VCaP (cell line): ENCODE measurements around the gene EFNA2.

Source experiments
- H3K27ac ChIP-seq: fragments of 450-650 bp; 2 replicates; pipeline ENCODE4 v1.5.1; 2017
- TF ChIP-seq, protein P1 (sequence below): fragments of 450-650 bp; conservative IDR thresholded peaks from 2 replicates; pipeline ENCODE4 v1.5.1; 2017; ENCODE audit warnings: mild to moderate bottlenecking, moderate library complexity

EFNA2 gene

GRCh38 chr19:1264801-1265614 is 20.7 kb upstream of the EFNA2 start:
- H3K27ac ChIP-seq: peak overlapping the region; percentile 66; the same call in 1 of the 2 replicates
- TF ChIP-seq, protein P1, sequence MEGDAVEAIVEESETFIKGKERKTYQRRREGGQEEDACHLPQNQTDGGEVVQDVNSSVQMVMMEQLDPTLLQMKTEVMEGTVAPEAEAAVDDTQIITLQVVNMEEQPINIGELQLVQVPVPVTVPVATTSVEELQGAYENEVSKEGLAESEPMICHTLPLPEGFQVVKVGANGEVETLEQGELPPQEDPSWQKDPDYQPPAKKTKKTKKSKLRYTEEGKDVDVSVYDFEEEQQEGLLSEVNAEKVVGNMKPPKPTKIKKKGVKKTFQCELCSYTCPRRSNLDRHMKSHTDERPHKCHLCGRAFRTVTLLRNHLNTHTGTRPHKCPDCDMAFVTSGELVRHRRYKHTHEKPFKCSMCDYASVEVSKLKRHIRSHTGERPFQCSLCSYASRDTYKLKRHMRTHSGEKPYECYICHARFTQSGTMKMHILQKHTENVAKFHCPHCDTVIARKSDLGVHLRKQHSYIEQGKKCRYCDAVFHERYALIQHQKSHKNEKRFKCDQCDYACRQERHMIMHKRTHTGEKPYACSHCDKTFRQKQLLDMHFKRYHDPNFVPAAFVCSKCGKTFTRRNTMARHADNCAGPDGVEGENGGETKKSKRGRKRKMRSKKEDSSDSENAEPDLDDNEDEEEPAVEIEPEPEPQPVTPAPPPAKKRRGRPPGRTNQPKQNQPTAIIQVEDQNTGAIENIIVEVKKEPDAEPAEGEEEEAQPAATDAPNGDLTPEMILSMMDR: no peak

GRCh38 chr19:1265615-1266128 is 20.0 kb upstream of the EFNA2 start:
- TF ChIP-seq, protein P1: no peak
- peak overlapping the region; percentile 66 for H3K27ac ChIP-seq

GRCh38 chr19:1266129-1266915 is 19.4 kb upstream of the EFNA2 start:
- peak overlapping the region; percentile 66 for H3K27ac ChIP-seq
- TF ChIP-seq, protein P1: no peak

DNA sequence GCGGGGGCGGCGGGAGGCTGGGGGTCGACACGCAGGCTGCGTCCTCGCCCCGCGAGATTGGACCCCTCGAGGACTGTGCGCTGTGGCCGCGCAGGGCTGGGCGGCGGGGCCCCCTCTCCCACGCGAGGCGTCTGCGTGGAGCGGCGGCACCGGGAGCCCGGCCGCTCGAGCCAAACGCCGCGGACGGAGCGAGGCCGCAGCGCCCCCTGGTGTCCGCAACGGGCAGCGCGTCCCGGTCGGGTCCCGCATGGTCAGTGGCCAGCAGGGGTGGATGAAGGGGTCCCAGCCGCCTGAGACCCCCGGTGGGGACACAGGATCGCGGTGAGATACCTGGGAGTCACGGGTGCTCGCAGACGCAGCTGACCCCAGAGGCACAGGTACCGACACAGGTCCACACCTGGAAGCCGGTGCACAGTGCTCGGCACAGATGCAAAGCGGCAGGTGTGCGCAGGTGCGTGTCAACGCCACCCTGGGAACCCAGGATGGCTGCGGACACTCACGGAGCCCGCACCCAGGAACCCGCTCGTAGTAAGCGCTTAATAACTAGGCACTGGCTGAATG is 18.7 kb upstream of the EFNA2 start:
- H3K27ac ChIP-seq: peak overlapping the region; percentile 66
- TF ChIP-seq, protein P1: peak; percentile 95

GRCh38 chr19:1267477-1268225 is 18.0 kb upstream of the EFNA2 start:
- peak overlapping the region; percentile 66; the same call in 1 of the 2 replicates for H3K27ac ChIP-seq

DNA sequence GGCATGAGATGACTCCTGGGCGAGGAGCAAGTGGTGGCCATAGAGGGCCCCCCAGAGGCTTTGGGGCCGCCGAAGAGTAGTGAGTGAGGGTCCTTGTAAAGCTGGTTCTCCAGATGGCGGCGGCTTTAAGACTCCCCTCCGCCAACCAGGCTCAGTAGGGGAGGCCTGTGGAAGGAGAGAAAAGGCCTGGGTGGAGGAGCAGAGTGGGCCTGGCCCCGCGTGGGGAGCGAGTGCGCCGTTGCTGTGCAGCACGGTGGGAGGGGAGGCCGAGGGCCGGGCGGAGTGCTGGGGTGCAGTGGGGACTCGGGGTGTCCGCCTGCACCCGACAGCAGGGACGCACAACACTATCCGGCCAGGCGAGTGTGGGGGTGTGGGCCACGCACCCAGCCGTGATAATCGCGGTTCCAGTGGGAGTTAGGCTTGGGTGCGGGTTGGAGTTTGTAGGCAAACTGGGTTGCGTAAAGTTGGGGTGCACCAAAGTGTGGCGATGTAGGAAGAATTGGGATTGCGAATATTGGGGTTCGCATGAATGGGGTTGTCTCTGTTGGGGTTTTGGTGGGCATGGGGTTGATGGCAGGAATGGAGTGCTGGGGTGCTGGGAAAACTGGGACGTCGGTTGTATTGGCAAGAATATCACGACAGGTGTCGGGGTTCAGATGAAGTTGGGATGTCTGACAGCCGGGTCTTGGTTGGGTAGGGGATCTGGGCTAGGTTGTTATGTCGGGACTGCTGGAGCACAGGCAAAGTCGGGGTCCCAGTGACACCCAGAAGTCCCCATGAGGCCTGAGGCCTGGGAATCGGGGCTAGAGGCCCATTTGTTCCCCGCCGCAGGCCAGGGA is 17.2 kb upstream of the EFNA2 start:
- H3K27ac ChIP-seq: peak overlapping the region; percentile 98

More at GRCh38 chr19:1267477-1268225, 18.0 kb upstream of the EFNA2 start:
- TF ChIP-seq, protein P1: no peak

More for the DNA sequence above, 17.2 kb upstream of the EFNA2 start:
- TF ChIP-seq, protein P1: no peak
